HepG2 (cell line): ENCODE measurements around the gene SEC14L6. TPM values are rescaled to one million over a fixed set of nuclear protein-coding genes. Genes with fewer than 3 reads are reported as not detected.

Source experiments
- BRD4 ChIP-seq: sonication (generic); formaldehyde crosslinking; IDR thresholded peaks from 2 replicates; pipeline ENCODE4 v1.4.0; 2020; ENCODE audit warnings: missing genetic modification reagents
- EEA1 ChIP-seq: sonication (generic); formaldehyde crosslinking; IDR thresholded peaks from 2 replicates; pipeline ENCODE4 v1.5.1; 2020; ENCODE audit warnings: mild to moderate bottlenecking, missing genetic modification reagents, borderline replicate concordance
- ESRRA ChIP-seq: sonication (generic); formaldehyde crosslinking; IDR thresholded peaks from 2 replicates; pipeline ENCODE4 v1.5.1; 2020; ENCODE audit warnings: mild to moderate bottlenecking, low read depth, missing genetic modification reagents
- FOXA1 ChIP-seq, 2 experiments: fragments of 450-650 bp in 1 of 2; sonication (generic) in 1 of 2; formaldehyde crosslinking in 1 of 2; IDR thresholded peaks; 2 replicates each; pipeline versions ENCODE4 v1.4.0 to v1.6.1; 2016 to 2020; ENCODE audit warnings: missing genetic modification reagents in 1 of 2
- GATA4 ChIP-seq: sonication (generic); IDR thresholded peaks from 2 replicates; pipeline ENCODE4 v1.6.1; 2016; ENCODE audit warnings: antibody characterized with exemption, low read depth, borderline replicate concordance
- HDAC2 ChIP-seq: sonication (generic); formaldehyde crosslinking; IDR thresholded peaks from 2 replicates; pipeline ENCODE4 v1.4.0; 2020; ENCODE audit warnings: missing genetic modification reagents
- HHEX ChIP-seq: IDR thresholded peaks from 2 replicates; pipeline ENCODE4 v1.6.1; 2016; ENCODE audit warnings: control low read depth
- NFYB ChIP-seq: sonication (generic); formaldehyde crosslinking; IDR thresholded peaks from 2 replicates; pipeline ENCODE4 v1.4.0; 2020; ENCODE audit warnings: missing genetic modification reagents
- REL ChIP-seq: sonication (generic); formaldehyde crosslinking; conservative IDR thresholded peaks from 2 replicates; pipeline ENCODE4 v1.8.0; 2022; ENCODE audit warnings: mild to moderate bottlenecking, missing genetic modification reagents, moderate library complexity
- RXRA ChIP-seq: sonication (generic); formaldehyde crosslinking; IDR thresholded peaks from 2 replicates; pipeline ENCODE4 v1.5.1; 2020; ENCODE audit warnings: missing genetic modification reagents
- SAP130 ChIP-seq: IDR thresholded peaks from 2 replicates; pipeline ENCODE4 v1.6.1; 2016; ENCODE audit warnings: low read depth
- TARDBP ChIP-seq: sonication (generic); formaldehyde crosslinking; IDR thresholded peaks from 2 replicates; pipeline ENCODE4 v1.8.0; 2022; ENCODE audit warnings: mild to moderate bottlenecking, missing genetic modification reagents
- TGIF2 ChIP-seq: IDR thresholded peaks from 2 replicates; pipeline ENCODE4 v1.6.1; 2016; ENCODE audit warnings: control low read depth, missing compliant biosample characterization
- ZFP1 ChIP-seq: IDR thresholded peaks from 2 replicates; pipeline ENCODE4 v1.6.1; 2016
- ZNF138 ChIP-seq: sonication (generic); formaldehyde crosslinking; IDR thresholded peaks from 2 replicates; pipeline ENCODE4 v1.5.0; 2020; ENCODE audit warnings: mild to moderate bottlenecking, low read depth, missing genetic modification reagents
- ZNF282 ChIP-seq: fragments of 450-650 bp; IDR thresholded peaks from 2 replicates; pipeline ENCODE4 v1.6.1; 2018; ENCODE audit not compliant: partially characterized antibody
- ZNF317 ChIP-seq: sonication (generic); formaldehyde crosslinking; IDR thresholded peaks from 2 replicates; pipeline ENCODE4 v1.5.0; 2020; ENCODE audit warnings: mild to moderate bottlenecking, missing genetic modification reagents
- ZNF326 ChIP-seq: sonication (generic); formaldehyde crosslinking; IDR thresholded peaks from 2 replicates; pipeline ENCODE4 v1.4.0; 2020; ENCODE audit warnings: missing genetic modification reagents, borderline replicate concordance
- ZNF660 ChIP-seq: sonication (generic); formaldehyde crosslinking; IDR thresholded peaks from 2 replicates; pipeline ENCODE4 v1.5.1; 2020; ENCODE audit warnings: mild to moderate bottlenecking, low read depth, missing genetic modification reagents, borderline replicate concordance
- ZNF773 ChIP-seq: sonication (generic); formaldehyde crosslinking; IDR thresholded peaks from 2 replicates; pipeline ENCODE4 v1.4.0; 2020; ENCODE audit warnings: missing genetic modification reagents, borderline replicate concordance
- ZNF883 ChIP-seq: sonication (generic); formaldehyde crosslinking; IDR thresholded peaks from 2 replicates; pipeline ENCODE4 v1.5.1; 2020; ENCODE audit warnings: mild to moderate bottlenecking, missing genetic modification reagents; ENCODE audit errors: not compliant biosample characterization
- polyA plus RNA-seq, 8 experiments: library from polyadenylated mRNA; depleted of rRNA in 3 of 8; stranded (reverse) in 7 of 8; unstranded in 1 of 8; fragments of >200 nt; fragmentation: Illumina TruSeq in 4 of 8; extraction: Trizol in 4 of 8; gene quantifications; 2 replicates each; pipeline versions ENCODE4 v1.2.1 to v1.2.3, GENCODE V29; 2011 to 2016; ENCODE audit warnings: low read depth in 4 of 8, missing spikeins in 1 of 8, mixed read lengths in 1 of 8; ENCODE audit not compliant: insufficient read depth in 1 of 8
- total RNA-seq, 5 experiments: library from RNA; depleted of rRNA; stranded (reverse); fragments of >200 nt; fragmentation: Illumina TruSeq; extraction: Trizol; gene quantifications; 2 replicates each; pipeline ENCODE4 v1.2.3, GENCODE V29; 2016; ENCODE audit warnings: low read depth in 1 of 5
- TF ChIP-seq, protein P1 (sequence below): sonication (generic); formaldehyde crosslinking; IDR thresholded peaks from 2 replicates; pipeline ENCODE4 v1.4.0; 2020; ENCODE audit warnings: missing genetic modification reagents
- TF ChIP-seq, protein P2 (sequence below), 2 experiments: sonication (generic) in 1 of 2; formaldehyde crosslinking in 1 of 2; IDR thresholded peaks; 2 replicates each; pipeline versions ENCODE4 v1.4.0 to v1.6.1; 2018 to 2020; ENCODE audit warnings: missing genetic modification reagents in 2 of 2, borderline replicate concordance in 1 of 2, low read depth in 1 of 2, mild to moderate bottlenecking in 1 of 2, missing biosample characterization in 1 of 2
- TF ChIP-seq, protein P3 (sequence below): IDR thresholded peaks from 2 replicates; pipeline ENCODE4 v1.6.1; 2016
- TF ChIP-seq, protein P4 (sequence below): sonication (generic); formaldehyde crosslinking; IDR thresholded peaks from 2 replicates; pipeline ENCODE4 v1.9.0; 2021; ENCODE audit warnings: missing genetic modification reagents, borderline replicate concordance

Gene SEC14L6
- total and polyA plus RNA-seq, 2 of the 13 experiments (the other 11 are each of a cell fraction or from before 2014, with no cell fraction given) = 0.09 to 9.3 TPM

DNA sequence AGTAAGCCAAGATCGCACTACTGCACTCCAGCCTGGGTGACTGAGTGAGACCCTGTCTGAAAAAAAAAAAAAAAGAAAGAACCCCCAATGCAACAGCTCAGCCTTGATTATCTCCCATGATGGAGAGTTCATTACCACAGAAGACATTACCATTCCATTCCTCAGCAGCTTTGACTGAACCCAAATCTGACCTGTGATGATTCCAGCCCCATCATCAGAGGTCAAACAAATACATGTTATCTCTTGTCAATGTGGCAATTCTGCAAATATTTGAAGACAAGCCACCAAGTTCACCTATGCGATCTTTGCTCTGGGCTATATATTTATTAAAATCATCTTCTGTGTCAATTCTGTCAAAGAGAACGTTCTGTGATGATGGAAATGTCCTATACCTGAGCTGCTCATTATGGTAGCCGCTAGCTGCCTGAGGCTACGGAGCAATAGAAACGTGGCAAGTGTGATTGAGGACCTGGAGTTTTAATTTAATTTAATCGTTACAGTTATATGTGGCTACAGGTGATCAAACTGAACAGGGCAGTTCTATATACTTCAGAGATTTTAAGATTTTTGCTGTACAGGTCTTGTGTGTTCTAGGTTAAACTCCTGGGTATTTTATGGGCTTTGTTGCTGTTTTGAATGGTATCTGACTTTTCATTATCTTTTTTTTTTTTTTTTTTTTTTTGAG, 48.9 kb downstream of the SEC14L6 start (continued):
- TF ChIP-seq, protein P1, sequence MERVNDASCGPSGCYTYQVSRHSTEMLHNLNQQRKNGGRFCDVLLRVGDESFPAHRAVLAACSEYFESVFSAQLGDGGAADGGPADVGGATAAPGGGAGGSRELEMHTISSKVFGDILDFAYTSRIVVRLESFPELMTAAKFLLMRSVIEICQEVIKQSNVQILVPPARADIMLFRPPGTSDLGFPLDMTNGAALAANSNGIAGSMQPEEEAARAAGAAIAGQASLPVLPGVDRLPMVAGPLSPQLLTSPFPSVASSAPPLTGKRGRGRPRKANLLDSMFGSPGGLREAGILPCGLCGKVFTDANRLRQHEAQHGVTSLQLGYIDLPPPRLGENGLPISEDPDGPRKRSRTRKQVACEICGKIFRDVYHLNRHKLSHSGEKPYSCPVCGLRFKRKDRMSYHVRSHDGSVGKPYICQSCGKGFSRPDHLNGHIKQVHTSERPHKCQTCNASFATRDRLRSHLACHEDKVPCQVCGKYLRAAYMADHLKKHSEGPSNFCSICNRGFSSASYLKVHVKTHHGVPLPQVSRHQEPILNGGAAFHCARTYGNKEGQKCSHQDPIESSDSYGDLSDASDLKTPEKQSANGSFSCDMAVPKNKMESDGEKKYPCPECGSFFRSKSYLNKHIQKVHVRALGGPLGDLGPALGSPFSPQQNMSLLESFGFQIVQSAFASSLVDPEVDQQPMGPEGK (CRISPR knock-in tag) = 0 out of 2 replicates have a peak, but pooled peaks have one; percentile 44
- TF ChIP-seq HHEX (CRISPR knock-in tag) = peak; percentile 94
- TF ChIP-seq ZNF883 (CRISPR knock-in tag) = no peak
- TF ChIP-seq ZNF660 (CRISPR knock-in tag) = no peak
- TF ChIP-seq, protein P2, sequence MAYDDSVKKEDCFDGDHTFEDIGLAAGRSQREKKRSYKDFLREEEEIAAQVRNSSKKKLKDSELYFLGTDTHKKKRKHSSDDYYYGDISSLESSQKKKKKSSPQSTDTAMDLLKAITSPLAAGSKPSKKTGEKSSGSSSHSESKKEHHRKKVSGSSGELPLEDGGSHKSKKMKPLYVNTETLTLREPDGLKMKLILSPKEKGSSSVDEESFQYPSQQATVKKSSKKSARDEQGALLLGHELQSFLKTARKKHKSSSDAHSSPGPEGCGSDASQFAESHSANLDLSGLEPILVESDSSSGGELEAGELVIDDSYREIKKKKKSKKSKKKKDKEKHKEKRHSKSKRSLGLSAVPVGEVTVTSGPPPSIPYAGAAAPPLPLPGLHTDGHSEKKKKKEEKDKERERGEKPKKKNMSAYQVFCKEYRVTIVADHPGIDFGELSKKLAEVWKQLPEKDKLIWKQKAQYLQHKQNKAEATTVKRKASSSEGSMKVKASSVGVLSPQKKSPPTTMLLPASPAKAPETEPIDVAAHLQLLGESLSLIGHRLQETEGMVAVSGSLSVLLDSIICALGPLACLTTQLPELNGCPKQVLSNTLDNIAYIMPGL (CRISPR knock-in tag; IDR thresholded peaks at IDR 0.05; ENCODE audit: borderline replicate concordance in 1 of 2, low read depth in 1 of 2) = no peak
- TF ChIP-seq GATA4 = no peak
- TF ChIP-seq REL (CRISPR knock-in tag) = no peak
- TF ChIP-seq HDAC2 (CRISPR knock-in tag) = peak; percentile 71; the same call in 1 of the 2 replicates
- TF ChIP-seq ZNF138 (CRISPR knock-in tag) = no peak
- TF ChIP-seq ZNF317 (CRISPR knock-in tag) = no peak
- no peak for TF ChIP-seq FOXA1 (IDR thresholded peaks at IDR 0.05)
- TF ChIP-seq FOXA1 (CRISPR knock-in tag; IDR thresholded peaks at IDR 0.05) = peak; percentile 58
- TF ChIP-seq TARDBP (CRISPR knock-in tag) = no peak
- TF ChIP-seq SAP130 (CRISPR knock-in tag) = peak; percentile 62; the same call in 1 of the 2 replicates
- TF ChIP-seq EEA1 (CRISPR knock-in tag) = no peak
- TF ChIP-seq, protein P3, sequence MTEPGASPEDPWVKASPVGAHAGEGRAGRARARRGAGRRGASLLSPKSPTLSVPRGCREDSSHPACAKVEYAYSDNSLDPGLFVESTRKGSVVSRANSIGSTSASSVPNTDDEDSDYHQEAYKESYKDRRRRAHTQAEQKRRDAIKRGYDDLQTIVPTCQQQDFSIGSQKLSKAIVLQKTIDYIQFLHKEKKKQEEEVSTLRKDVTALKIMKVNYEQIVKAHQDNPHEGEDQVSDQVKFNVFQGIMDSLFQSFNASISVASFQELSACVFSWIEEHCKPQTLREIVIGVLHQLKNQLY (CRISPR knock-in tag) = peak; percentile 38; the same call in 1 of the 2 replicates
- TF ChIP-seq ZNF773 (CRISPR knock-in tag) = no peak
- peak; percentile 38; the same call in 1 of the 2 replicates for TF ChIP-seq RXRA (CRISPR knock-in tag)
- TF ChIP-seq ZFP1 (CRISPR knock-in tag) = no peak
- no peak for TF ChIP-seq ZNF282
- TF ChIP-seq, protein P4, sequence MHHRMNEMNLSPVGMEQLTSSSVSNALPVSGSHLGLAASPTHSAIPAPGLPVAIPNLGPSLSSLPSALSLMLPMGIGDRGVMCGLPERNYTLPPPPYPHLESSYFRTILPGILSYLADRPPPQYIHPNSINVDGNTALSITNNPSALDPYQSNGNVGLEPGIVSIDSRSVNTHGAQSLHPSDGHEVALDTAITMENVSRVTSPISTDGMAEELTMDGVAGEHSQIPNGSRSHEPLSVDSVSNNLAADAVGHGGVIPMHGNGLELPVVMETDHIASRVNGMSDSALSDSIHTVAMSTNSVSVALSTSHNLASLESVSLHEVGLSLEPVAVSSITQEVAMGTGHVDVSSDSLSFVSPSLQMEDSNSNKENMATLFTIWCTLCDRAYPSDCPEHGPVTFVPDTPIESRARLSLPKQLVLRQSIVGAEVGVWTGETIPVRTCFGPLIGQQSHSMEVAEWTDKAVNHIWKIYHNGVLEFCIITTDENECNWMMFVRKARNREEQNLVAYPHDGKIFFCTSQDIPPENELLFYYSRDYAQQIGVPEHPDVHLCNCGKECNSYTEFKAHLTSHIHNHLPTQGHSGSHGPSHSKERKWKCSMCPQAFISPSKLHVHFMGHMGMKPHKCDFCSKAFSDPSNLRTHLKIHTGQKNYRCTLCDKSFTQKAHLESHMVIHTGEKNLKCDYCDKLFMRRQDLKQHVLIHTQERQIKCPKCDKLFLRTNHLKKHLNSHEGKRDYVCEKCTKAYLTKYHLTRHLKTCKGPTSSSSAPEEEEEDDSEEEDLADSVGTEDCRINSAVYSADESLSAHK (CRISPR knock-in tag) = no peak
- no peak for TF ChIP-seq ZNF326 (CRISPR knock-in tag)
- TF ChIP-seq TGIF2 (CRISPR knock-in tag) = 0 out of 2 replicates have a peak, but pooled peaks have one; percentile 42
- no peak for TF ChIP-seq ESRRA (CRISPR knock-in tag)
- TF ChIP-seq BRD4 = no peak
- TF ChIP-seq NFYB = no peak
